ENCODE measurements around the gene AK3.

AK3 gene

DNA sequence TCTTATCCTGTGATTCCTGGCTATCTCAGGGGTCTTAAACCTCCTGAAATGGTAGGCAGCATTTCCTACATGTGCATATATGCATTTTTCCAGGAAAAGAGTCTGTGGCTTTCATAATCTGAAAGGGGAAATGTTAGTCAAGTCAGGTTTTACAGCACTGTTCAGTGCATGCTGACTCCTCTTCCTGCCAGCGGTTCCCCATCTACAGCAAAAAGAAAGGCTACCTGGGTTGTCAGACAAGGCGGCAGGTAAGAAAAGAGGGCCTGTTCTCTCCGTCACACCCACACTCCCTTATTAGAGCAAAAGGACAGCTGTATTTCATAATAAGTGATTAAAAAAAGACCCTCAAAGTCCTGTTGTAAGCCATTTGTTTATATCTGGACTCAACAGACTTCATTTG is 70.4 kb downstream of the AK3 start:
- TF ChIP-seq, protein P1, sequence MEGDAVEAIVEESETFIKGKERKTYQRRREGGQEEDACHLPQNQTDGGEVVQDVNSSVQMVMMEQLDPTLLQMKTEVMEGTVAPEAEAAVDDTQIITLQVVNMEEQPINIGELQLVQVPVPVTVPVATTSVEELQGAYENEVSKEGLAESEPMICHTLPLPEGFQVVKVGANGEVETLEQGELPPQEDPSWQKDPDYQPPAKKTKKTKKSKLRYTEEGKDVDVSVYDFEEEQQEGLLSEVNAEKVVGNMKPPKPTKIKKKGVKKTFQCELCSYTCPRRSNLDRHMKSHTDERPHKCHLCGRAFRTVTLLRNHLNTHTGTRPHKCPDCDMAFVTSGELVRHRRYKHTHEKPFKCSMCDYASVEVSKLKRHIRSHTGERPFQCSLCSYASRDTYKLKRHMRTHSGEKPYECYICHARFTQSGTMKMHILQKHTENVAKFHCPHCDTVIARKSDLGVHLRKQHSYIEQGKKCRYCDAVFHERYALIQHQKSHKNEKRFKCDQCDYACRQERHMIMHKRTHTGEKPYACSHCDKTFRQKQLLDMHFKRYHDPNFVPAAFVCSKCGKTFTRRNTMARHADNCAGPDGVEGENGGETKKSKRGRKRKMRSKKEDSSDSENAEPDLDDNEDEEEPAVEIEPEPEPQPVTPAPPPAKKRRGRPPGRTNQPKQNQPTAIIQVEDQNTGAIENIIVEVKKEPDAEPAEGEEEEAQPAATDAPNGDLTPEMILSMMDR (conservative IDR thresholded peaks at IDR 0.05; ENCODE audit: low read depth, low read length), result no peak
- H3K4me3 ChIP-seq (ENCODE audit: low read depth, low read length), result no peak overlapping the region
- DNase-seq (ENCODE audit: low read depth), result no peak

DNA sequence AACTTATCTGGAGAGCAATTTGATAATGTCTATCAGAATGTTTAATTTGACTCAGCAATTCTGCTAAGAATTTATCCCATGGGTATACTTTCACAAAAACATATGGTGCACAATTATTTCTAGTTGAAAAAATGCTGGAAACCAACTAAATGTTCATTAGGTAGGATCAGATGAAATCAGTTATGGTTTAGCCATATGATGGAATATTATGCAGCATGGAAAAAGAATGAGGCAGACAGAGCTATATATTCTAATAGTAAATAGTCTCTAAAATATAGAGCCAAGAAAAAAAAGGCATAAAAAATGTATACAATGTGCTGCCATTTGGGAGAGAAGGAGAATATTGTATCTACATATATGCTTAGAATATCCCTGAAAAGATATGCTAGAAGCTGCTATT is 71.1 kb downstream of the AK3 start:
- DNase-seq (ENCODE audit: low read depth), result no peak
- no peak overlapping the region for H3K4me3 ChIP-seq (ENCODE audit: low read depth, low read length)
- TF ChIP-seq, protein P1 (conservative IDR thresholded peaks at IDR 0.05; ENCODE audit: low read depth, low read length), result no peak

DNA sequence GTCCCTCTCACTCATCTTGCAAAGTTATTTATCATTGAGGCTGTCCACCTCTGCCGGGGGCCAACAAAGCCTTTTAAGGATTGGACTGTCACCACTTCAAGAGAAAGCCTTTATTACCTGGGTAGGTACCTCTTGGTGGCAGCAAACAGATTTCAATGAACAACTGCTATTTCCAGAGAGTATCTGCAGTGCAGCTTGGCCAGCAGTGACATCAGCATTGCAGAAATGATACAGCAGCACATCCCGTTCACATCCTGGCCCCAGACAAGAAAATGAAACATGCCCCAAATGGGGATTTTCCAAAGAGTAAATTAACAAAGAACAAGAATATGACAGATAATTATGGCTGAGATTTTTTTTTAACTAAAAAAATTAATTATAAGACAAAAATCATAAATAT is 72.4 kb downstream of the AK3 start:
- DNase-seq (ENCODE audit: low read depth), result no peak
- TF ChIP-seq, protein P1 (conservative IDR thresholded peaks at IDR 0.05; ENCODE audit: low read depth, low read length), result no peak

DNA sequence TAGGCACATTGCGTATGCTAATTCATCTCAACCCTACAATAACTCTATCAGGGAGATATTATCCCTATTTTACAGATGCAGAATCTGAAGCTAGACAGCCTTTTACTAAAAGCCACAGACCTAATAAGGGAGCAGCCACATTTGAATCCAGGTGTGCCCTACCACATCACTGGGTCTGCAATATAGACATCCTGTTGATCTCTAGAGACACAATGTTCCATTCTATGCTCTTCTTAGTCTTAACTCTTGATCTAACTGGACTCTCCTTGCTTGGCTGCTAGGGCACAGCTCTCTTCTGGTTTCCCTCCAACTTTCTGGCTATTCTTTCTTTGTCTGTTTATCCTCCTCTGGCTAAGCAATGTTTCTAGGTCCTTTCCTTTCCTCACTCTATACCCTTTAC is 73.3 kb downstream of the AK3 start:
- DNase-seq (ENCODE audit: low read depth), result no peak
- TF ChIP-seq, protein P1 (conservative IDR thresholded peaks at IDR 0.05; ENCODE audit: low read depth, low read length), result no peak
- no peak overlapping the region for H3K4me3 ChIP-seq (ENCODE audit: low read depth, low read length)

More for the DNA sequence above, 72.4 kb downstream of the AK3 start:
- no peak overlapping the region for H3K4me3 ChIP-seq (ENCODE audit: low read depth, low read length)

DNA sequence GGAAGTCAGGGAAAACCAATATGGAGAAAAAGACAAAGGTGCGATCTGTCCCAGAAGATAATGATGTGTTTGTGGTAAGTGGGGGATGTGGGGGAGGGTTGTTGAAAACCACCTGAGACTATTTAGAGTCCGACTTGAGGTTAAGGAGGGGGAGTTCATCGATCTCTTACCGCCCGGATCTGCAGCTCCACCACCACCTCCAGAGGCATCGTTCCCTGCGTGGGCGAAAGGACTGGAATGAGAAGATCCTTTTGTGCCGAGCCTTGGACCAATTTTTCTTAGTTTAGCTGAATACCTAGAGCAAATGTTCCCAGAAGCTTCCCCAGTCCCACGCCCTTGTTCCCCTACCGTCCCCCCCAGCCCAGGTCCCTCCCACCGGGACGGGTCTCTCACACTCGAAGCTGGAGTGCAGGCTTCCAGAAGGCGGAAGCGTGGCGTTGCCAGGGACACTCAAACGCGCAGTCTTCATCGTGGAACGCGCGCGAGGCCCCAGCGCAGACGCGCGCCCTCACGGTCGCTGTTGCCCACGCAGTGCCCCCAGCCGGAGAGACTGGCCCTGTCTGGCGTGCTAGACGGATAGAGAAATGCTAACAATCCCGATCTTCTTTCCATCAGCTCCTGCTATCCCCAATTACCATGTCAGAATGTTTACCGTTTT is 74.8 kb downstream of the AK3 start, which contains the start of gene SPATA6L:
SPATA6L (minus strand) TSS at position 439 of the 658 bp plus-strand sequence; CDS start at position 209, 230 bp downstream.
- TF ChIP-seq, protein P1 (conservative IDR thresholded peaks at IDR 0.05; ENCODE audit: low read depth, low read length), result peak; percentile 9
- peak; percentile 59 for DNase-seq (ENCODE audit: low read depth)
- peak within 1 kb of the TSS; percentile 64 for H3K4me3 ChIP-seq (ENCODE audit: low read depth, low read length)

DNA sequence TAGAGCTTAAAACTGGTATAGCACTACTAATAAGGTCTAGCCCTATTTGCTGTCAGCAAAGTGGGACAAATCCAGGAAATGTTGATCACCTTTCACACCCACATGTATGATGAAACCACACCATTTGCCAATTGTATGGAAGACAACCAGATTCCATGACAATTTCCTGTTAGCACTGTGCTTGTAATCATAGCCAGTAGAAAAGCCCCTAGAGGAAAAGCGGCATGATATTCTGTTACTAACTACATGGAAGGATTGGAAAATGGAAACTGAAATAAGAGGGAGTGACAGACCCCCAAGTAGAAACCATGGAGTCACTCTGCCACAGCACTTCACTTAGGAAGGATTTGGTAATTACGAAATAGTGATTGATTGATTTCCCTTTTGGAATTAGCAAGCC is 75.6 kb downstream of the AK3 start:
- TF ChIP-seq, protein P1 (conservative IDR thresholded peaks at IDR 0.05; ENCODE audit: low read depth, low read length), result no peak
- H3K4me3 ChIP-seq (ENCODE audit: low read depth, low read length), result no peak overlapping the region
- peak; percentile 39 for DNase-seq (ENCODE audit: low read depth)

DNA sequence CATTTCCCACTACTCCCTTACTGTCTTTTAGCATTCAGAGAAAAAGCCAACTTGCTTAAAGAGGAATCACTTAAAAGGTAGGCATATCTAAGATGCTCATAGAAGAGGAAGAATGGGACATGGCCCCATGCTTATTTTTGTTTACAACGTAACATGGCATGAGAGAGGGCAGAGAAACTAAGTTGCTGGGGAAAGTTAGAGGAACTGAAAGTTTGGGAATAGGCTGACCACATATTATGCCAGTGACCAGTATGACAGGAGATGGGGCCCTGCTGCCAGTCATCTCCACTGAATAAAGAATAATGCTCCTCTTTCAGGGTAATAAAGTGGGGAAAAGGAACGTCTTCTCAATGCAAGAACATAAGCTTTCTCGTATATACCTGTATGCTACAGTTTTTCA is 77.0 kb downstream of the AK3 start:
- no peak overlapping the region for H3K4me3 ChIP-seq (ENCODE audit: low read depth, low read length)
- DNase-seq (ENCODE audit: low read depth), result no peak
- TF ChIP-seq, protein P1 (conservative IDR thresholded peaks at IDR 0.05; ENCODE audit: low read depth, low read length), result no peak
